HEK293T (cell line): ENCODE data around the gene PRDM16.
A peak's percentile ranks its signal among the peaks of the same experiment; 100 is the strongest.

Source experiments
- CTCF ChIA-PET: fragments of 350-600 bp; formaldehyde crosslinking; extraction: SDS; loops from one replicate; lab custom pipeline; 2021; ENCODE audit warnings: antibody characterized with exemption, inconsistent platforms; lab: Yijun Ruan, JAX
- POLR2A ChIA-PET: fragments of 350-600 bp; formaldehyde crosslinking; extraction: SDS; loops from one replicate; lab custom pipeline; 2020; ENCODE audit warnings: antibody characterized with exemption, inconsistent platforms; lab: Yijun Ruan, JAX
- DNase-seq: peaks from one replicate; pipeline ENCODE4 v3.0.0; 2012; ENCODE audit warnings: mixed read lengths; ENCODE audit errors: extremely low spot score
- ARNT ChIP-seq: fragments of 450-650 bp; IDR thresholded peaks from 2 replicates; pipeline ENCODE4 v1.6.1; 2017; ENCODE audit warnings: mild to moderate bottlenecking
- BHLHE40 ChIP-seq: fragments of 450-650 bp; IDR thresholded peaks from 2 replicates; pipeline ENCODE4 v1.6.1; 2016; ENCODE audit warnings: mild to moderate bottlenecking, moderate library complexity, borderline replicate concordance
- CTBP1 ChIP-seq: fragments of 450-650 bp; IDR thresholded peaks from 2 replicates; pipeline ENCODE4 v1.6.1; 2016; ENCODE audit warnings: borderline replicate concordance
- ELF4 ChIP-seq: fragments of 450-650 bp; IDR thresholded peaks from 2 replicates; pipeline ENCODE4 v1.6.1; 2017; ENCODE audit warnings: antibody characterized with exemption
- FOXA1 ChIP-seq: fragments of 450-650 bp; IDR thresholded peaks from 2 replicates; pipeline ENCODE4 v1.6.1; 2016; ENCODE audit warnings: mild to moderate bottlenecking
- FOXK2 ChIP-seq: fragments of 450-650 bp; IDR thresholded peaks from 2 replicates; pipeline ENCODE4 v1.6.1; 2016; ENCODE audit warnings: mild to moderate bottlenecking
- FOXM1 ChIP-seq: fragments of 450-650 bp; IDR thresholded peaks from 2 replicates; pipeline ENCODE4 v1.6.1; 2017; ENCODE audit warnings: mild to moderate bottlenecking, borderline replicate concordance
- HDGF ChIP-seq: fragments of 450-650 bp; IDR thresholded peaks from 2 replicates; pipeline ENCODE4 v1.6.1; 2017; ENCODE audit warnings: antibody characterized with exemption, borderline replicate concordance
- L3MBTL2 ChIP-seq: fragments of 450-650 bp; conservative IDR thresholded peaks from 2 replicates; pipeline ENCODE4 v1.6.1; 2016; ENCODE audit warnings: mild to moderate bottlenecking
- LEF1 ChIP-seq: fragments of 450-650 bp; IDR thresholded peaks from 2 replicates; pipeline ENCODE4 v1.6.1; 2017; ENCODE audit warnings: mild to moderate bottlenecking, borderline replicate concordance
- NFRKB ChIP-seq: fragments of 450-650 bp; IDR thresholded peaks from 2 replicates; pipeline ENCODE4 v1.6.1; 2016; ENCODE audit warnings: mild to moderate bottlenecking, moderate library complexity
- SP1 ChIP-seq: fragments of 450-650 bp; IDR thresholded peaks from 2 replicates; pipeline ENCODE4 v1.6.1; 2017
- SUZ12 ChIP-seq: fragments of 450-650 bp; IDR thresholded peaks from 2 replicates; pipeline ENCODE4 v1.6.1; 2016; ENCODE audit warnings: mild to moderate bottlenecking
- TARDBP ChIP-seq: fragments of 450-650 bp; IDR thresholded peaks from 2 replicates; pipeline ENCODE4 v1.6.1; 2016
- ZNF384 ChIP-seq: fragments of 450-650 bp; IDR thresholded peaks from 2 replicates; pipeline ENCODE4 v1.6.1; 2016
- TF ChIP-seq, protein P1 (sequence below): fragments of 450-650 bp; IDR thresholded peaks from 2 replicates; pipeline ENCODE4 v1.6.1; 2016

Gene PRDM16

DNA sequence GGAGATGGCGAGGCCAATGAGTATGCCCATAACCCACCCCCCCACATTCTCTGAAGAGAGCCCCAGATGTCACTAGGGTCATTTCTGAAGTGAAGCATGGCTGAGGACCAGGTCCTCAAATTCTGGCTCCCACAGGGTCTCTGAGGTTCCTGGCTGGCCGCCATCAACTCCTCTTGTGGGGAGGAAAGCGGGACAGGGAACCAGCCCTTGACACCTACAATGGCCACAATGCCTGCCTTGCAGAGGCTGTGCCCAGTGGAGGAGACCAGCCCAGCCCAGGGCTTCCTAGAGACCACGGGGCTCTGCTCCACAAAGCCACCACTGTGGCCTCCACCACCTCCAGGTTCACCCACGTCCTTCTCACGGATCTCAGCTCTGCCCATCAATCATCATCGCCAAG is 265.4 kb downstream of the PRDM16 start:
- DNase-seq, result no peak
- POLR2A ChIA-PET, result no interaction called here
- CTCF ChIA-PET, result interaction anchor here (0.6 kb wide), 1 partner anchor 82 kb away, joined by 3 read pairs; no protein-coding TSS in a partner anchor
- no peak for TF ChIP-seq SP1
- TF ChIP-seq LEF1, result no peak
- no peak for TF ChIP-seq CTBP1
- no peak for TF ChIP-seq ZNF384
- TF ChIP-seq L3MBTL2, result no peak
- TF ChIP-seq, protein P1, sequence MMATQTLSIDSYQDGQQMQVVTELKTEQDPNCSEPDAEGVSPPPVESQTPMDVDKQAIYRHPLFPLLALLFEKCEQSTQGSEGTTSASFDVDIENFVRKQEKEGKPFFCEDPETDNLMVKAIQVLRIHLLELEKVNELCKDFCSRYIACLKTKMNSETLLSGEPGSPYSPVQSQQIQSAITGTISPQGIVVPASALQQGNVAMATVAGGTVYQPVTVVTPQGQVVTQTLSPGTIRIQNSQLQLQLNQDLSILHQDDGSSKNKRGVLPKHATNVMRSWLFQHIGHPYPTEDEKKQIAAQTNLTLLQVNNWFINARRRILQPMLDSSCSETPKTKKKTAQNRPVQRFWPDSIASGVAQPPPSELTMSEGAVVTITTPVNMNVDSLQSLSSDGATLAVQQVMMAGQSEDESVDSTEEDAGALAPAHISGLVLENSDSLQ, result peak; percentile 44; the same call in 1 of the 2 replicates
- TF ChIP-seq NFRKB, result no peak

DNA sequence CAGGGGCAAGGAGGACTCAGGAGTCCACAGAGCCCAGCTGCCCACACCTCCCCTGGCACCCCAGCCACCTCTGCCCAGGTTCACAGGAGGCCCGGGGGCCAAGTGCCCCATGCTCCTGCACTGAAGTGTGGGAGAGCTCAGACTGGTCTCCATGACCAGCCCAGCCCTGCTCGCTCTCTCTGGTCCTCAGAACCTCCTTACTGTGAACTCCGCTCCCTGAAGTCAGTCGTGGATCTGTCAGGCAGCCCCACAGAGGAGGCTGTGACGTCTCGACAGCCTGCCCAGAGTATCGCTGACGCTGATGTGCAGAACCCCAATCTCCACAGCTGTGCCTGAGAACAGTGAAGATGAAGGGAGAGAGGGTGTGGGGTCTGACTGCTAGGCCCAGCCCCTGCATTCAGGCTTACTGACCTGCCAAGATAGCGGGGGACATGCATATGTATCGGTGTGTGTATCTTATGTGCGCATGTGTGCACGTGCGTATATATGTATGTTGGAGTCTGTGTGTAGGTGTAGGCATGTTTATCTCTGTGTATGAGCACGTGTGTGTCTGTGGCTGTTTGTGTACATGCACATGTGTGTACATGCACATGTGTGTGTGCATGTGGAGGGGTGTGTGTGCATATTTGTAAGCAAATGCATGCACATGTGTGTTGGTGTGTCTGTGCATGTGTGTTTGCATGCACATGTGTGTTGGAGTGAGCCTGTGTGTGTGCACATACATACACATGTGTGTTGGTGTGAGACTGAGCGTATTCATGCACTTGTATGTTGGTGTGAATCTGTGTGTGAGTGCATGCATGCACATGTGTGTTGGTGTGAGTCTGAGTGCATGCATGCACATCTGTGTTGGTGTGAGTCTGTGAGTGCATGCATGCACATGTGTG is 267.0 kb downstream of the PRDM16 start:
- CTCF ChIA-PET, result no interaction called here
- TF ChIP-seq L3MBTL2 (no peak), FOXK2 (no peak), ZNF384 (no peak), BHLHE40 (no peak), FOXM1 (no peak), SP1 (no peak), FOXA1 (no peak), CTBP1 (no peak), HDGF (no peak), SUZ12 (no peak), NFRKB (no peak), LEF1 (no peak), TARDBP (no peak)
- TF ChIP-seq, protein P1, result no peak
- DNase-seq, result no peak
- POLR2A ChIA-PET, result no interaction called here

DNA sequence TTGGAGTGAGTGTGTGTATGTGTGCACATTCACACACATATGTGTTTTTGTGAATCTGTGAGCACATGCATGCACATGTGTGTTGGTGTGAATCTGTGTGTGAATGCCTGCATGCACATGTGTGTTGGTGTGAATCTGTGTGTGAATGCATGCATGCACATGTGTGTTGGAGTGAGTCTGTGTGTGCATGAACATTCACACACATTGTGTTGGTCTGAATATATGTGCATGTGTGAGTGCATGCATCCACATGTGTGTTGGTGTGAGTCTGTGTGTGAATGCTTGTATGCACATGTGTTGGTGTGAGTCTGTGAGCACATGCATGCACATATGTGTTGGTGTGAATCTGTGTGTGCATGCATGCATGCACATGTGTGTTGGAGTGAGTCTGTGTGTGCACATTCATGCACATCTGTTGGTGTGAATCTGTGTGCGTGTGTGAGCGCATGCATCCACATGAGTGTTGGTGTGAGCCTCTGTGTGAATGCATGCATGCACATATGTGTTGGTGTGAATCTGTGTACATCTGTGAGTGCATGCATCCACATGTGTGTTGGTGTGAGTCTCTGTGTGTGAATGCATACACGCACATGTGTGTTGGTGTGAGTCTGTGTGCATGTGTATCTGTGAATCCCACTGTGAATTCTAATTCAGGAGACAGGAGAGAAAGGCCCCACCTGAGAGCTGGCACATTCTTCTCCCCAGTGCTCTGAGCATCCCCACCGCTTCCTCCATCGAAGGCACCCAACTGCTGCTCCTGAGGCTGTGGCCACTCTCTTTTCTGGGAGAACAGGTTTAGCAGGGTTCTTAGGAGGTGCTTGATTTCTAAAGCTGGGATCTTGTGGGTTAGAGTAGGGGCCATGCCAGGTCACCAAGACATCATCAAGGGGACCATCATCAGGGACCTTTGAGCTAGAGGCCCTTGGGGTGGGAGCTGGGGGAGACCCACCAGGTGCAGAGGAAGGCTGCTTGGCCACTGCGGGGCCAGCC is 267.9 kb downstream of the PRDM16 start:
- no peak for DNase-seq
- TF ChIP-seq LEF1 (no peak), ZNF384 (no peak), SUZ12 (no peak), TARDBP (no peak), L3MBTL2 (no peak)
- TF ChIP-seq, protein P1, result no peak
- ChIA-PET POLR2A (no interaction called here), CTCF (no interaction called here)

DNA sequence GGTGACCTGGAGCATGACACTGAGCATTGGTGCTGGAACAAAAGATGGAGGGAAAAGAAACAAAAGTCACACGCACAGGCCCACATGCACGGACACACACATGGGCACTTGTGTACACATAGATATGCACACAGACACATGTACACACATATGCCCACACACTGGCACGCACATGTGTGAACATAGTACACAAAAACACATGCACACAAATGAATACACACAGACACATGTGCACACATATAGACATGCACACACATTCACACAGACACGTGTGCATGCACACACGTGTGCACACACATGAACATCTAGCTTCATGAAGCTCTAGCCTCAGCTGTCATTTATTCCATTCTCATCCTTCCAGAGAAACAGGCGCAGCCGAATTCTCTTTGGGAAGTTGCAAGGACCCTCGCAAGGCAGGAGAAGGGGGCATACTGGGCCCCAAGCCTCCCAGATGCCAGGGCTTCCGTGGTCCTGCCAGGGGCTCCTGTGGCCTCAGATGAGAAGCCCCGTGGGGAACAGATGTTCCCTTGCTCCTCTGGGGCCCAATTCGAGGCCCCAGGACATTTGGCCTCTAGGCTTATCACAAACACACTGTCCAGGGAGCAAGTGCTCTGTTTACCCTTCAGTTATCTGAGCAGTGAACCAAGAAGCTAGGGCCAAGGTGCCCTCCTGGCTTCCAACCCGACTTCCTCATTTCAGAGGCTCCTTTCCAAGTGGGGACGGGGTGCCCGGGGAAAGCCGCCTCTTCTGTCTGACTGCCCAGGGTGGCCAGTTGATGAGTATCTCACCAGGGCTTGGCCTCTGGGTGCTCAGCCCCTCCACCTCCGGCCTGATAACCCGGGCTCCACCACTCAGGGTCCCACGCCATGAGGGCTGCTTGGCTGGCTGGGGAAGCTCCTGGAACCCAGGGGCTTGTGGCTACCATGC is 269.1 kb downstream of the PRDM16 start:
- no peak for DNase-seq
- ChIA-PET POLR2A (interaction anchor here (1.3 to 1.6 kb wide), 2 partner anchors 16 to 65 kb away, joined by 3 to 4 read pairs; no protein-coding TSS in a partner anchor), CTCF (interaction anchor here (1.1 kb wide), 1 partner anchor 64 kb away, joined by 3 read pairs; no protein-coding TSS in a partner anchor)
- TF ChIP-seq BHLHE40 (no peak), NFRKB (no peak), FOXK2 (no peak), L3MBTL2 (no peak), SUZ12 (no peak), TARDBP (no peak), CTBP1 (no peak), FOXA1 (no peak), ZNF384 (no peak), SP1 (no peak), FOXM1 (no peak), LEF1 (no peak), ARNT (no peak), ELF4 (no peak), HDGF (no peak)
- TF ChIP-seq, protein P1, result no peak
